Skin epidermis (tissue), 12 donors: Measurements from ENCODE around the gene RAE1.
A peak's percentile ranks its signal among the peaks of the same experiment; 100 is the strongest.
"Not testable (repeated sequence)": the region's sequence is repeated elsewhere in the genome, so short reads cannot be mapped to it uniquely, and the experiment has no call there.

Experiments
- H3K27ac ChIP-seq, 21 experiments: fragments of 200-600 bp; sonication (generic) in 11 of 21; one replicate each; pipeline ENCODE4 v1.5.0; 2020; ENCODE audit warnings: mild to moderate bottlenecking in 3 of 21, inconsistent platforms in 2 of 21, moderate library complexity in 2 of 21
- H3K4me3 ChIP-seq, 7 experiments: fragments of 200-600 bp; sonication (generic) in 2 of 7; one replicate each; pipeline ENCODE4 v1.5.0; 2020; ENCODE audit warnings: inconsistent platforms in 2 of 7, mild to moderate bottlenecking in 2 of 7, moderate library complexity in 1 of 7

Gene RAE1

GRCh38 chr20:57325632-57326356 lies 25.3 kb upstream of the RAE1 start:
- H3K27ac ChIP-seq, result peak overlapping the region in 7 of 21 experiments; percentile 1 to 62 (median 27)
- no peak overlapping the region for H3K4me3 ChIP-seq

GRCh38 chr20:57326667-57327455 lies 24.2 kb upstream of the RAE1 start:
- Histone ChIP-seq H3K27ac (peak overlapping the region in 4 of 21 experiments; percentile 27 to 62 (median 56)), H3K4me3 (no peak overlapping the region)

GRCh38 chr20:57327820-57328219 lies 23.2 kb upstream of the RAE1 start:
- Histone ChIP-seq H3K27ac (no peak overlapping the region), H3K4me3 (no peak overlapping the region)

GRCh38 chr20:57329608-57330221 lies 21.3 kb upstream of the RAE1 start, which contains the start of gene SPO11:
TSS of gene SPO11 (plus strand) at chr20:57329803. CDS start at chr20:57329868, 65 bp downstream.
- H3K4me3 ChIP-seq, result no peak within 1 kb of the TSS
- no peak within 1 kb of the TSS for H3K27ac ChIP-seq

- Histone ChIP-seq H3K27ac (no peak overlapping the region), H3K4me3 (no peak overlapping the region)
These were observed 20.1 kb upstream of the RAE1 start for GRCh38 chr20:57330998-57331397.

GRCh38 chr20:57332105-57333089 lies 18.7 kb upstream of the RAE1 start:
- Histone ChIP-seq H3K4me3 (no peak overlapping the region), H3K27ac (no peak overlapping the region)

- Histone ChIP-seq H3K27ac (no peak overlapping the region), H3K4me3 (no peak overlapping the region)
These were observed 15.7 kb upstream of the RAE1 start for GRCh38 chr20:57335392-57335791.

GRCh38 chr20:57341663-57342062 lies 9.4 kb upstream of the RAE1 start:
- Histone ChIP-seq H3K4me3 (no peak overlapping the region), H3K27ac (no peak overlapping the region)

GRCh38 chr20:57342829-57343228 lies 8.2 kb upstream of the RAE1 start:
- H3K27ac ChIP-seq, result no peak overlapping the region
- no peak overlapping the region for H3K4me3 ChIP-seq

- H3K27ac ChIP-seq, result no peak overlapping the region
- no peak overlapping the region for H3K4me3 ChIP-seq
These were observed 4.6 kb upstream of the RAE1 start for GRCh38 chr20:57346477-57346876.

GRCh38 chr20:57347393-57347792 lies 3.7 kb upstream of the RAE1 start:
- Histone ChIP-seq H3K27ac (no peak overlapping the region), H3K4me3 (no peak overlapping the region)

- not testable (repeated sequence) for H3K4me3 ChIP-seq, H3K27ac ChIP-seq
These were observed 2.7 kb upstream of the RAE1 start for GRCh38 chr20:57348200-57348921.

- not testable (repeated sequence) for H3K27ac ChIP-seq, H3K4me3 ChIP-seq
These were observed 2.0 kb upstream of the RAE1 start for GRCh38 chr20:57348922-57349574.

- no peak overlapping the region for H3K4me3 ChIP-seq
- no peak overlapping the region for H3K27ac ChIP-seq
These were observed 859 bp upstream of the RAE1 start for GRCh38 chr20:57350081-57350710.

GRCh38 chr20:57350726-57351041 lies 371 bp upstream of the RAE1 start:
- peak overlapping the region; percentile 63 to 99 (median 79) for H3K4me3 ChIP-seq
- H3K27ac ChIP-seq, result peak overlapping the region in 19 of 21 experiments; percentile 44 to 96 (median 90)

- Histone ChIP-seq H3K27ac (peak overlapping the region in 1 of 21 experiments; percentile 90), H3K4me3 (peak overlapping the region in 3 of 7 experiments; percentile 63 to 79 (median 74))
These were observed 1.2 kb downstream of the RAE1 start for GRCh38 chr20:57352305-57352704.

GRCh38 chr20:57353351-57353750 lies 2.3 kb downstream of the RAE1 start:
- Histone ChIP-seq H3K4me3 (no peak overlapping the region), H3K27ac (no peak overlapping the region)

- Histone ChIP-seq H3K4me3 (no peak overlapping the region), H3K27ac (no peak overlapping the region)
These were observed 10.5 kb downstream of the RAE1 start for GRCh38 chr20:57361517-57361916.
